H9 (cell line): ENCODE measurements around the gene CMTM2. TPM values are rescaled to one million over a fixed set of nuclear protein-coding genes. Genes with fewer than 3 reads are reported as not detected.

Experiments used
- DNase-seq: peaks from one replicate; pipeline ENCODE4 v3.0.0-alpha.2; 2017
- H2AFZ ChIP-seq: one replicate; pipeline ENCODE4 v1.6.1; 2013; ENCODE audit warnings: mild to moderate bottlenecking, low read length, control low read depth, moderate library complexity
- H2AK5ac ChIP-seq: 2 replicates; pipeline ENCODE4 v1.6.1; 2013; ENCODE audit warnings: low read length, control low read depth, mixed read lengths; ENCODE audit not compliant: insufficient read length
- H2BK120ac ChIP-seq: one replicate; pipeline ENCODE4 v1.6.1; 2013; ENCODE audit warnings: low read depth, mild to moderate bottlenecking, low read length, control low read depth, inconsistent platforms; ENCODE audit not compliant: poor library complexity, severe bottlenecking
- H2BK12ac ChIP-seq: 2 replicates; pipeline ENCODE4 v1.6.1; 2013; ENCODE audit warnings: low read length, control low read depth, mixed read lengths, low read depth; ENCODE audit not compliant: insufficient read length
- H2BK15ac ChIP-seq: 2 replicates; pipeline ENCODE4 v1.6.1; 2013; ENCODE audit warnings: low read depth, low read length, control low read depth
- H2BK20ac ChIP-seq: one replicate; pipeline ENCODE4 v1.6.1; 2013; ENCODE audit warnings: low read depth, mild to moderate bottlenecking, low read length, control low read depth, inconsistent platforms; ENCODE audit not compliant: poor library complexity, severe bottlenecking
- H2BK5ac ChIP-seq: 2 replicates; pipeline ENCODE4 v1.6.1; 2013; ENCODE audit warnings: low read length, control low read depth, mixed read lengths; ENCODE audit not compliant: insufficient read length
- H3K14ac ChIP-seq: 2 replicates; pipeline ENCODE4 v1.6.1; 2013; ENCODE audit warnings: low read length, control low read depth; ENCODE audit not compliant: insufficient read depth
- H3K18ac ChIP-seq: 2 replicates; pipeline ENCODE4 v1.6.1; 2013; ENCODE audit warnings: low read depth, mild to moderate bottlenecking, mixed read lengths, low read length, control low read depth; ENCODE audit not compliant: insufficient read length
- H3K23ac ChIP-seq: 2 replicates; pipeline ENCODE4 v1.6.1; 2013; ENCODE audit warnings: low read length, control low read depth, mixed read lengths, low read depth; ENCODE audit not compliant: insufficient read length
- H3K23me2 ChIP-seq: 2 replicates; pipeline ENCODE4 v1.6.1; 2013; ENCODE audit warnings: low read depth, mild to moderate bottlenecking, mixed read lengths, low read length, control low read depth; ENCODE audit not compliant: insufficient read length, poor library complexity, severe bottlenecking
- H3K27ac ChIP-seq: 2 replicates; pipeline ENCODE4 v1.5.1; 2013; ENCODE audit warnings: low read length, control low read depth, mixed read lengths, low read depth; ENCODE audit not compliant: insufficient read length
- H3K27me3 ChIP-seq: 2 replicates; pipeline ENCODE4 v1.6.1; 2013; ENCODE audit warnings: low read length, control low read depth, inconsistent platforms; ENCODE audit not compliant: insufficient read depth
- H3K4ac ChIP-seq: 2 replicates; pipeline ENCODE4 v1.6.1; 2013; ENCODE audit warnings: low read depth, mild to moderate bottlenecking, control low read depth, inconsistent platforms, low read length, moderate library complexity
- H3K4me1 ChIP-seq: 2 replicates; pipeline ENCODE4 v1.6.1; 2013; ENCODE audit warnings: low read length, control low read depth, inconsistent platforms; ENCODE audit not compliant: insufficient read depth
- H3K4me2 ChIP-seq: 2 replicates; pipeline ENCODE4 v1.6.1; 2013; ENCODE audit warnings: low read length, control low read depth, mixed read lengths; ENCODE audit not compliant: insufficient read length, insufficient read depth
- H3K56ac ChIP-seq: 2 replicates; pipeline ENCODE4 v1.6.1; 2013; ENCODE audit warnings: low read depth, mild to moderate bottlenecking, mixed read lengths, low read length, control low read depth; ENCODE audit not compliant: insufficient read length
- H3K79me1 ChIP-seq: 2 replicates; pipeline ENCODE4 v1.6.1; 2013; ENCODE audit warnings: low read depth, mild to moderate bottlenecking, moderate library complexity, low read length, control low read depth, inconsistent platforms; ENCODE audit not compliant: insufficient read depth, poor library complexity, severe bottlenecking
- H3K79me2 ChIP-seq: 2 replicates; pipeline ENCODE4 v1.6.1; 2013; ENCODE audit warnings: low read length, control low read depth, inconsistent platforms; ENCODE audit not compliant: insufficient read depth
- H3K9ac ChIP-seq: 2 replicates; pipeline ENCODE4 v1.6.1; 2013; ENCODE audit warnings: low read length, control low read depth, mixed read lengths; ENCODE audit not compliant: insufficient read length; ENCODE audit errors: extremely low read depth
- H3K9me3 ChIP-seq: one replicate; pipeline ENCODE4 v1.6.1; 2013; ENCODE audit warnings: low read depth, low read length, inconsistent platforms; ENCODE audit not compliant: control insufficient read depth
- H3T11ph ChIP-seq: one replicate; pipeline ENCODE4 v1.6.1; 2013; ENCODE audit warnings: mild to moderate bottlenecking, low read length, control low read depth, inconsistent platforms
- H4K20me1 ChIP-seq: one replicate; pipeline ENCODE4 v1.6.1; 2013; ENCODE audit not compliant: control insufficient read depth, insufficient read length, insufficient read depth
- H4K5ac ChIP-seq: 2 replicates; pipeline ENCODE4 v1.6.1; 2013; ENCODE audit warnings: low read depth, mild to moderate bottlenecking, mixed read lengths, low read length, control low read depth; ENCODE audit not compliant: insufficient read length
- H4K8ac ChIP-seq: replicated peaks from 2 replicates; pipeline ENCODE4 v1.6.1; 2013; ENCODE audit warnings: low read length, control low read depth, mixed read lengths, low read depth; ENCODE audit not compliant: insufficient read length
- H4K91ac ChIP-seq: 2 replicates; pipeline ENCODE4 v1.6.1; 2013; ENCODE audit warnings: low read depth, mild to moderate bottlenecking, moderate library complexity, mixed read lengths, low read length, control low read depth; ENCODE audit not compliant: insufficient read length
- H3K27ac Mint-ChIP-seq, 3 experiments: 2 replicates in 2 of 3; 3 replicates in 1 of 3; pipeline ENCODE4 v1.8.0; 2020 to 2021; ENCODE audit warnings: mixed read lengths in 3 of 3, mild to moderate bottlenecking in 1 of 3, moderate library complexity in 1 of 3
- H3K27me3 Mint-ChIP-seq: 2 replicates; pipeline ENCODE4 v1.8.0; 2021; ENCODE audit warnings: low read depth, mild to moderate bottlenecking, moderate library complexity, mixed read lengths
- H3K36me3 Mint-ChIP-seq, 3 experiments: 2 replicates in 2 of 3; 3 replicates in 1 of 3; pipeline ENCODE4 v1.8.0; 2020 to 2021; ENCODE audit warnings: low read depth in 3 of 3, mixed read lengths in 3 of 3; ENCODE audit not compliant: insufficient read depth in 1 of 3
- H3K4me1 Mint-ChIP-seq, 2 experiments: 2 replicates each; pipeline ENCODE4 v1.8.0; 2020; ENCODE audit warnings: mixed read lengths in 2 of 2
- H3K4me3 Mint-ChIP-seq, 2 experiments: 2 replicates in 1 of 2; 3 replicates in 1 of 2; pipeline ENCODE4 v1.8.0; 2020 to 2021; ENCODE audit warnings: mild to moderate bottlenecking in 2 of 2, mixed read lengths in 2 of 2, moderate library complexity in 1 of 2
- H3K9me3 Mint-ChIP-seq, 2 experiments: 2 replicates in 1 of 2; 3 replicates in 1 of 2; pipeline ENCODE4 v1.8.0; 2020; ENCODE audit warnings: mild to moderate bottlenecking in 2 of 2, mixed read lengths in 2 of 2, moderate library complexity in 1 of 2
- CTCF ChIP-seq: fragments of 200-600 bp; sonication (generic); conservative IDR thresholded peaks from 3 replicates; pipeline ENCODE4 v1.8.0; 2021; ENCODE audit warnings: antibody characterized with exemption, mild to moderate bottlenecking
- WGBS: extraction: QIAGEN DNeasy Blood & Tissue Kit; methylation state at CpG from one replicate; pipeline ENCODE4 v1.1.7; 2013; ENCODE audit warnings: missing lambda C conversion rate, low lambda C conversion rate, mixed read lengths; ENCODE audit not compliant: insufficient read length; ENCODE audit errors: extremely low coverage; 5-methylcytosine and 5-hydroxymethylcytosine counted together
- total RNA-seq: library from RNA; stranded (reverse); gene quantifications from 2 replicates; pipeline ENCODE4 v1.2.1, GENCODE V29; 2021

Gene CMTM2
- total RNA-seq, 1 experiment from 2014 or later, result not detected

GRCh38 chr16:66549284-66550131, 29.8 kb upstream of the CMTM2 start, which contains the start of gene TK2:
TSS of gene TK2 (minus strand) at chr16:66550122. CDS start at chr16:66550061, 61 bp downstream.
- peak within 1 kb of the TSS; percentile 52 for H2BK12ac ChIP-seq
- peaks cover 12% of the 10 kb centered on the region for H3K23me2 ChIP-seq
- H3K36me3 Mint-ChIP-seq, result peaks cover 2 to 13% (median 4%) of the 10 kb centered on the region in 3 experiments; a peak in 5 of 7 replicates
- H3T11ph ChIP-seq, result no peak within 1 kb of the TSS
- no peak within 1 kb of the TSS for H2AK5ac ChIP-seq
- H3K23ac ChIP-seq, result no peak within 1 kb of the TSS
- no peaks in the 10 kb centered on the region for H3K4me1 ChIP-seq
- H3K27ac Mint-ChIP-seq, result peak within 1 kb of the TSS; percentile 16 to 93 (median 33); a peak in 5 of 7 replicates
- H2BK120ac ChIP-seq, result no peak within 1 kb of the TSS
- H2BK5ac ChIP-seq, result no peak within 1 kb of the TSS
- H3K79me1 ChIP-seq, result no peaks in the 10 kb centered on the region
- H3K27me3 Mint-ChIP-seq, result peaks cover 19% of the 10 kb centered on the region
- DNase-seq, result peak; percentile 74
- peak within 1 kb of the TSS; percentile 71 to 79 for H3K4me3 Mint-ChIP-seq
- no peak within 1 kb of the TSS for H2BK15ac ChIP-seq
- H3K9ac ChIP-seq, result peak within 1 kb of the TSS; percentile 87
- H3K4me2 ChIP-seq, result peak within 1 kb of the TSS; percentile 89
- no peaks in the 10 kb centered on the region for H4K20me1 ChIP-seq
- peak within 1 kb of the TSS; percentile 98 for H3K14ac ChIP-seq
- no CpG with 5 or more reads among the region's 80 CpGs for WGBS
- peak within 1 kb of the TSS; percentile 67 for H2AFZ ChIP-seq
- H4K91ac ChIP-seq, result peak within 1 kb of the TSS; percentile 76
- H4K8ac ChIP-seq, result peak within 1 kb of the TSS; percentile 68
- TF ChIP-seq CTCF, result no peak; the same call in 2 of the 3 replicates
- H3K9me3 Mint-ChIP-seq, result peaks cover 3 to 5% of the 10 kb centered on the region in 2 experiments; a peak in 2 of 5 replicates
- H3K4ac ChIP-seq, result 0 out of 2 replicates have a peak within 1 kb of the TSS, but pooled peaks have one; percentile 27
- H3K4me1 Mint-ChIP-seq, result peaks cover 13 to 19% of the 10 kb centered on the region in 2 experiments
- H3K27ac ChIP-seq, result no peak within 1 kb of the TSS
- H3K9me3 ChIP-seq, result no peaks in the 10 kb centered on the region
- H3K56ac ChIP-seq, result no peak within 1 kb of the TSS
- H4K5ac ChIP-seq, result peak within 1 kb of the TSS; percentile 85
- no peaks in the 10 kb centered on the region for H3K79me2 ChIP-seq
- H3K18ac ChIP-seq, result peak within 1 kb of the TSS; percentile 94
- no peak within 1 kb of the TSS for H2BK20ac ChIP-seq
- H3K27me3 ChIP-seq, result no peaks in the 10 kb centered on the region; the same call in 1 of the 2 replicates
